Neural cell (in vitro differentiated cells): ENCODE results near the gene MAN1B1.

Source experiments
- CTCF ChIP-seq: fragments of 450-650 bp; IDR thresholded peaks from 2 replicates; pipeline ENCODE4 v1.5.1; 2014; ENCODE audit warnings: antibody characterized with exemption, mild to moderate bottlenecking, moderate library complexity; ENCODE audit not compliant: poor library complexity, severe bottlenecking
- EZH2 ChIP-seq: fragments of 200-600, 300-800 bp; shearing (Covaris generic), sonication (generic); IDR thresholded peaks from 2 replicates; pipeline ENCODE4 v1.6.1; 2014; ENCODE audit warnings: antibody characterized with exemption, low read length, borderline replicate concordance, mild to moderate bottlenecking; ENCODE audit not compliant: insufficient read depth, poor library complexity, severe bottlenecking
- TAF1 ChIP-seq: IDR thresholded peaks from 2 replicates; pipeline ENCODE4 v1.6.1; 2012; ENCODE audit warnings: low read depth

- no peak for TF ChIP-seq CTCF
- no peak for TF ChIP-seq EZH2
- no peak for TF ChIP-seq TAF1
These were observed 12.8 kb upstream of the MAN1B1 start for GRCh38 chr9:137073992-137074399.
